WERI-Rb-1 (cell line): Measurements from ENCODE around the gene DGKI.
A peak's percentile ranks its signal among the peaks of the same experiment; 100 is the strongest.

ENCODE experiments used
- DNase-seq: peaks from one replicate; pipeline ENCODE4 v3.0.0-alpha.2; 2020
- H3K27ac ChIP-seq: fragments of 250-450 bp; sonication (Bioruptor Pico); 2 replicates; pipeline ENCODE4 v1.5.1; 2020; ENCODE audit warnings: mild to moderate bottlenecking, moderate library complexity
- H3K27me3 ChIP-seq: fragments of 250-450 bp; sonication (Bioruptor Pico); 2 replicates; pipeline ENCODE4 v1.5.1; 2021; ENCODE audit warnings: mild to moderate bottlenecking, low read depth, moderate library complexity; ENCODE audit not compliant: insufficient read depth, severe bottlenecking
- H3K36me3 ChIP-seq: fragments of 250-450 bp; sonication (Bioruptor Pico); 2 replicates; pipeline ENCODE4 v1.5.1; 2020; ENCODE audit warnings: mild to moderate bottlenecking, moderate library complexity
- H3K4me3 ChIP-seq: 2 replicates; pipeline ENCODE4 v1.5.1; 2011; ENCODE audit warnings: low read depth, mild to moderate bottlenecking, control low read depth, low read length
- H3K9me3 ChIP-seq: fragments of 250-450 bp; sonication (Bioruptor Pico); 2 replicates; pipeline ENCODE4 v1.5.1; 2021; ENCODE audit warnings: mild to moderate bottlenecking, moderate library complexity; ENCODE audit not compliant: severe bottlenecking
- CTCF ChIP-seq: IDR thresholded peaks from 2 replicates; pipeline ENCODE4 v1.5.1; 2011; ENCODE audit warnings: low read depth, mild to moderate bottlenecking, control low read depth, inconsistent platforms, low read length

DGKI gene

GRCh38 chr7:137753067-137753466 is 93.7 kb downstream of the DGKI start:
- Histone ChIP-seq H3K9me3 (no peaks in the 10 kb centered on the region), H3K36me3 (no peaks in the 10 kb centered on the region), H3K27ac (no peak overlapping the region), H3K4me3 (no peak overlapping the region), H3K27me3 (no peaks in the 10 kb centered on the region)
- DNase-seq: peak; percentile 18
- TF ChIP-seq CTCF: no peak

GRCh38 chr7:137751361-137752009 is 95.3 kb downstream of the DGKI start:
- TF ChIP-seq CTCF: no peak
- H3K4me3 ChIP-seq: no peak overlapping the region
- H3K27me3 ChIP-seq: no peaks in the 10 kb centered on the region
- no peak overlapping the region for H3K27ac ChIP-seq
- DNase-seq: no peak
- no peaks in the 10 kb centered on the region for H3K36me3 ChIP-seq
- no peaks in the 10 kb centered on the region for H3K9me3 ChIP-seq

- Histone ChIP-seq H3K27me3 (no peaks in the 10 kb centered on the region), H3K4me3 (no peak overlapping the region), H3K36me3 (no peaks in the 10 kb centered on the region), H3K9me3 (no peaks in the 10 kb centered on the region), H3K27ac (no peak overlapping the region)
- TF ChIP-seq CTCF: no peak
- DNase-seq: no peak
Measured at GRCh38 chr7:137747359-137748031, 99.3 kb downstream of the DGKI start.

- DNase-seq: no peak
- no peak for TF ChIP-seq CTCF
- Histone ChIP-seq H3K27ac (no peak overlapping the region), H3K36me3 (no peaks in the 10 kb centered on the region), H3K4me3 (no peak overlapping the region), H3K27me3 (no peaks in the 10 kb centered on the region), H3K9me3 (no peaks in the 10 kb centered on the region)
Measured at GRCh38 chr7:137743021-137743420, 103.8 kb downstream of the DGKI start.

- H3K27ac ChIP-seq: no peak overlapping the region
- no peaks in the 10 kb centered on the region for H3K27me3 ChIP-seq
- no peaks in the 10 kb centered on the region for H3K9me3 ChIP-seq
- no peaks in the 10 kb centered on the region for H3K36me3 ChIP-seq
- no peak for TF ChIP-seq CTCF
- H3K4me3 ChIP-seq: no peak overlapping the region
- no peak for DNase-seq
Measured at GRCh38 chr7:137742051-137742450, 104.7 kb downstream of the DGKI start.
